SK-N-SH (cell line): ENCODE measurements around the gene APBA2.

ENCODE experiments used
- CTCF ChIP-seq: fragments of 200-600 bp; sonication (generic); IDR thresholded peaks from 2 replicates; pipeline ENCODE4 v1.6.1; 2017; ENCODE audit warnings: antibody characterized with exemption, mild to moderate bottlenecking, moderate library complexity
- FOXM1 ChIP-seq: IDR thresholded peaks from 2 replicates; pipeline ENCODE4 v1.4.0; 2012; ENCODE audit warnings: low read depth, mild to moderate bottlenecking
- POLR2AphosphoS5 ChIP-seq: IDR thresholded peaks from 2 replicates; pipeline ENCODE4 v1.6.1; 2012; ENCODE audit warnings: low read depth, low read length
- SIN3A ChIP-seq: IDR thresholded peaks from 2 replicates; pipeline ENCODE4 v1.6.1; 2012; ENCODE audit warnings: low read depth, mild to moderate bottlenecking, low read length, moderate library complexity, borderline replicate concordance
- TEAD4 ChIP-seq: IDR thresholded peaks from 2 replicates; pipeline ENCODE4 v1.4.0; 2012; ENCODE audit warnings: mild to moderate bottlenecking, borderline replicate concordance; ENCODE audit not compliant: insufficient read depth
- YY1 ChIP-seq: IDR thresholded peaks from 2 replicates; pipeline ENCODE4 v1.4.0; 2012; ENCODE audit warnings: low read depth, mild to moderate bottlenecking
- TF ChIP-seq, protein P1 (sequence below): IDR thresholded peaks from 2 replicates; pipeline ENCODE4 v1.6.1; 2012; ENCODE audit warnings: mild to moderate bottlenecking, low read depth, low read length, moderate library complexity

- TF ChIP-seq POLR2AphosphoS5 (no peak), YY1 (no peak), CTCF (peak; percentile 74), FOXM1 (no peak), SIN3A (no peak), TEAD4 (no peak)
- TF ChIP-seq, protein P1, sequence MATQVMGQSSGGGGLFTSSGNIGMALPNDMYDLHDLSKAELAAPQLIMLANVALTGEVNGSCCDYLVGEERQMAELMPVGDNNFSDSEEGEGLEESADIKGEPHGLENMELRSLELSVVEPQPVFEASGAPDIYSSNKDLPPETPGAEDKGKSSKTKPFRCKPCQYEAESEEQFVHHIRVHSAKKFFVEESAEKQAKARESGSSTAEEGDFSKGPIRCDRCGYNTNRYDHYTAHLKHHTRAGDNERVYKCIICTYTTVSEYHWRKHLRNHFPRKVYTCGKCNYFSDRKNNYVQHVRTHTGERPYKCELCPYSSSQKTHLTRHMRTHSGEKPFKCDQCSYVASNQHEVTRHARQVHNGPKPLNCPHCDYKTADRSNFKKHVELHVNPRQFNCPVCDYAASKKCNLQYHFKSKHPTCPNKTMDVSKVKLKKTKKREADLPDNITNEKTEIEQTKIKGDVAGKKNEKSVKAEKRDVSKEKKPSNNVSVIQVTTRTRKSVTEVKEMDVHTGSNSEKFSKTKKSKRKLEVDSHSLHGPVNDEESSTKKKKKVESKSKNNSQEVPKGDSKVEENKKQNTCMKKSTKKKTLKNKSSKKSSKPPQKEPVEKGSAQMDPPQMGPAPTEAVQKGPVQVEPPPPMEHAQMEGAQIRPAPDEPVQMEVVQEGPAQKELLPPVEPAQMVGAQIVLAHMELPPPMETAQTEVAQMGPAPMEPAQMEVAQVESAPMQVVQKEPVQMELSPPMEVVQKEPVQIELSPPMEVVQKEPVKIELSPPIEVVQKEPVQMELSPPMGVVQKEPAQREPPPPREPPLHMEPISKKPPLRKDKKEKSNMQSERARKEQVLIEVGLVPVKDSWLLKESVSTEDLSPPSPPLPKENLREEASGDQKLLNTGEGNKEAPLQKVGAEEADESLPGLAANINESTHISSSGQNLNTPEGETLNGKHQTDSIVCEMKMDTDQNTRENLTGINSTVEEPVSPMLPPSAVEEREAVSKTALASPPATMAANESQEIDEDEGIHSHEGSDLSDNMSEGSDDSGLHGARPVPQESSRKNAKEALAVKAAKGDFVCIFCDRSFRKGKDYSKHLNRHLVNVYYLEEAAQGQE, result no peak
Measured at GRCh38 chr15:28975766-28976179, 90.0 kb downstream of the APBA2 start.
